ENCODE measurements around the gene CHST6. TPM values are rescaled to one million over a fixed set of nuclear protein-coding genes. Genes with fewer than 3 reads are reported as not detected.

Gene CHST6
- total and polyA plus RNA-seq, 2 of the 8 experiments (the other 6 are each of a cell fraction or from before 2014, with no cell fraction given) = 18.2 to 25.4 TPM

- TF ChIP-seq SIX5 (IDR thresholded peaks at IDR 0.05; ENCODE audit: low read depth, low read length) (no peak), POU5F1 (IDR thresholded peaks at IDR 0.05; ENCODE audit: low read depth, low read length) (no peak), RAD21 (IDR thresholded peaks at IDR 0.05 in 1 of 2, conservative IDR thresholded peaks at IDR 0.05 in 1 of 2; ENCODE audit: low read depth in 2 of 2, low read length in 2 of 2) (no peak), GABPA (IDR thresholded peaks at IDR 0.05; ENCODE audit: borderline replicate concordance, insufficient read depth, low read length) (no peak), ASH2L (IDR thresholded peaks at IDR 0.05; ENCODE audit: low read length) (peak; percentile 90), CTBP2 (IDR thresholded peaks at IDR 0.05; ENCODE audit: borderline replicate concordance, insufficient read depth, insufficient read length, low read length) (no peak)
Measured at GRCh38 chr16:75526032-75526790, 31.0 kb upstream of the CHST6 start (continued).
